HepG2 (cell line): Measurements from ENCODE around the gene GPR25. TPM values are rescaled to one million over a fixed set of nuclear protein-coding genes. Genes with fewer than 3 reads are reported as not detected.
A peak's percentile ranks its signal among the peaks of the same experiment; 100 is the strongest.

ENCODE experiments used
- BRD4 ChIP-seq: sonication (generic); formaldehyde crosslinking; IDR thresholded peaks from 2 replicates; pipeline ENCODE4 v1.4.0; 2020; ENCODE audit warnings: missing genetic modification reagents
- CENPBD1 ChIP-seq: sonication (generic); formaldehyde crosslinking; IDR thresholded peaks from 2 replicates; pipeline ENCODE4 v1.8.0; 2022; ENCODE audit warnings: missing genetic modification reagents, low read depth, mild to moderate bottlenecking, borderline replicate concordance
- ELF1 ChIP-seq: sonication (generic); formaldehyde crosslinking; IDR thresholded peaks from 2 replicates; pipeline ENCODE4 v1.4.0; 2020; ENCODE audit warnings: missing genetic modification reagents
- ETV6 ChIP-seq: sonication (generic); formaldehyde crosslinking; conservative IDR thresholded peaks from 2 replicates; pipeline ENCODE4 v1.4.0; 2020; ENCODE audit warnings: missing genetic modification reagents
- GABPB1 ChIP-seq: IDR thresholded peaks from 2 replicates; pipeline ENCODE4 v1.6.1; 2016; ENCODE audit warnings: mild to moderate bottlenecking, missing genetic modification reagents, moderate library complexity, missing compliant biosample characterization
- JUN ChIP-seq: sonication (generic); formaldehyde crosslinking; IDR thresholded peaks from 2 replicates; pipeline ENCODE4 v1.4.0; 2020; ENCODE audit warnings: mild to moderate bottlenecking, missing genetic modification reagents
- LCORL ChIP-seq, 2 experiments: fragments of 450-650 bp in 1 of 2; sonication (generic) in 1 of 2; formaldehyde crosslinking in 1 of 2; IDR thresholded peaks; 2 replicates each; pipeline versions ENCODE4 v1.5.0 to v1.6.1; 2017 to 2020; ENCODE audit warnings: antibody characterized with exemption in 1 of 2, missing genetic modification reagents in 1 of 2
- MEIS1 ChIP-seq: sonication (generic); formaldehyde crosslinking; IDR thresholded peaks from 2 replicates; pipeline ENCODE4 v1.9.0; 2021; ENCODE audit warnings: mild to moderate bottlenecking, missing genetic modification reagents, moderate library complexity, borderline replicate concordance
- NFKB2 ChIP-seq: sonication (generic); formaldehyde crosslinking; IDR thresholded peaks from 2 replicates; pipeline ENCODE4 v1.4.0; 2020; ENCODE audit warnings: missing genetic modification reagents, borderline replicate concordance
- NFRKB ChIP-seq: fragments of 450-650 bp; IDR thresholded peaks from 2 replicates; pipeline ENCODE4 v1.6.1; 2017
- POLR2A ChIP-seq, 2 experiments: IDR thresholded peaks; 2 replicates each; pipeline ENCODE4 v1.6.1; 2011; ENCODE audit warnings: low read depth in 2 of 2, low read length in 2 of 2, mild to moderate bottlenecking in 1 of 2, moderate library complexity in 1 of 2; ENCODE audit not compliant: insufficient read depth in 1 of 2
- RBFOX2 ChIP-seq: fragments of 200-400 bp; formaldehyde crosslinking; IDR thresholded peaks from 2 replicates; pipeline ENCODE4 v1.6.1; 2017; ENCODE audit warnings: low read depth, mild to moderate bottlenecking, low read length
- TAF1 ChIP-seq: sonication (generic); formaldehyde crosslinking; IDR thresholded peaks from 2 replicates; pipeline ENCODE4 v1.4.0; 2020; ENCODE audit warnings: missing genetic modification reagents
- TBX2 ChIP-seq: sonication (generic); formaldehyde crosslinking; IDR thresholded peaks from 2 replicates; pipeline ENCODE4 v1.5.0; 2020; ENCODE audit warnings: missing genetic modification reagents, mild to moderate bottlenecking, borderline replicate concordance
- UBTF ChIP-seq: sonication (generic); formaldehyde crosslinking; IDR thresholded peaks from 2 replicates; pipeline ENCODE4 v1.4.0; 2020; ENCODE audit warnings: mild to moderate bottlenecking, missing genetic modification reagents
- ZC3H13 ChIP-seq: sonication (generic); formaldehyde crosslinking; IDR thresholded peaks from 2 replicates; pipeline ENCODE4 v1.8.1; 2023; ENCODE audit warnings: mild to moderate bottlenecking, missing genetic modification reagents, moderate library complexity
- ZEB1 ChIP-seq: IDR thresholded peaks from 2 replicates; pipeline ENCODE4 v1.6.1; 2012; ENCODE audit warnings: mild to moderate bottlenecking, low read depth, inconsistent platforms; ENCODE audit not compliant: insufficient replicate concordance
- ZNF205 ChIP-seq: IDR thresholded peaks from 2 replicates; pipeline ENCODE4 v1.6.1; 2018; ENCODE audit warnings: missing biosample characterization, missing genetic modification reagents
- ZNF263 ChIP-seq: sonication (generic); formaldehyde crosslinking; IDR thresholded peaks from 2 replicates; pipeline ENCODE4 v1.4.0; 2020; ENCODE audit warnings: missing genetic modification reagents
- ZNF33B ChIP-seq: sonication (generic); formaldehyde crosslinking; IDR thresholded peaks from 2 replicates; pipeline ENCODE4 v1.5.1; 2020; ENCODE audit warnings: mild to moderate bottlenecking, missing genetic modification reagents
- ZNF572 ChIP-seq: sonication (generic); formaldehyde crosslinking; IDR thresholded peaks from 2 replicates; pipeline ENCODE4 v1.5.1; 2020; ENCODE audit warnings: mild to moderate bottlenecking, missing genetic modification reagents
- polyA plus RNA-seq, 8 experiments: library from polyadenylated mRNA; depleted of rRNA in 3 of 8; stranded (reverse) in 7 of 8; unstranded in 1 of 8; fragments of >200 nt; fragmentation: Illumina TruSeq in 4 of 8; extraction: Trizol in 4 of 8; gene quantifications; 2 replicates each; pipeline versions ENCODE4 v1.2.1 to v1.2.3, GENCODE V29; 2011 to 2016; ENCODE audit warnings: low read depth in 4 of 8, missing spikeins in 1 of 8, mixed read lengths in 1 of 8; ENCODE audit not compliant: insufficient read depth in 1 of 8
- total RNA-seq, 5 experiments: library from RNA; depleted of rRNA; stranded (reverse); fragments of >200 nt; fragmentation: Illumina TruSeq; extraction: Trizol; gene quantifications; 2 replicates each; pipeline ENCODE4 v1.2.3, GENCODE V29; 2016; ENCODE audit warnings: low read depth in 1 of 5
- TF ChIP-seq, protein P1 (sequence below): sonication (generic); formaldehyde crosslinking; IDR thresholded peaks from 2 replicates; pipeline ENCODE4 v1.4.0; 2020; ENCODE audit warnings: mild to moderate bottlenecking, missing genetic modification reagents
- TF ChIP-seq, protein P2 (sequence below): sonication (generic); formaldehyde crosslinking; IDR thresholded peaks from 2 replicates; pipeline ENCODE4 v1.9.0; 2022; ENCODE audit warnings: missing genetic modification reagents, mild to moderate bottlenecking, borderline replicate concordance

GPR25 gene
- total and polyA plus RNA-seq, 2 of the 13 experiments (the other 11 are each of a cell fraction or from before 2014, with no cell fraction given), result not detected

- TF ChIP-seq NFKB2 (0 out of 2 replicates have a peak, but pooled peaks have one; percentile 34), ELF1 (CRISPR knock-in tag) (peak; percentile 49; the same call in 1 of the 2 replicates), ZNF572 (no peak), BRD4 (CRISPR knock-in tag) (0 out of 2 replicates have a peak, but pooled peaks have one; percentile 76), TBX2 (no peak), UBTF (CRISPR knock-in tag) (peak; percentile 38), ZNF263 (CRISPR knock-in tag) (peak; percentile 52), RBFOX2 (peak; percentile 63), ZNF33B (no peak), JUN (CRISPR knock-in tag) (no peak), MEIS1 (CRISPR knock-in tag) (no peak), POLR2A (IDR thresholded peaks at IDR 0.05; ENCODE audit: insufficient read depth in 1 of 2, low read depth in 2 of 2, low read length in 2 of 2) (peak; percentile 43 to 49), GABPB1 (CRISPR knock-in tag) (peak; percentile 80), LCORL (IDR thresholded peaks at IDR 0.05) (no peak), LCORL (CRISPR knock-in tag; IDR thresholded peaks at IDR 0.05) (no peak), CENPBD1 (CRISPR knock-in tag) (no peak), ZEB1 (peak; percentile 71), TAF1 (0 out of 2 replicates have a peak, but pooled peaks have one; percentile 14), ZC3H13 (CRISPR knock-in tag) (no peak), NFRKB (no peak), ETV6 (CRISPR knock-in tag) (no peak), ZNF205 (no peak)
- TF ChIP-seq, protein P1, sequence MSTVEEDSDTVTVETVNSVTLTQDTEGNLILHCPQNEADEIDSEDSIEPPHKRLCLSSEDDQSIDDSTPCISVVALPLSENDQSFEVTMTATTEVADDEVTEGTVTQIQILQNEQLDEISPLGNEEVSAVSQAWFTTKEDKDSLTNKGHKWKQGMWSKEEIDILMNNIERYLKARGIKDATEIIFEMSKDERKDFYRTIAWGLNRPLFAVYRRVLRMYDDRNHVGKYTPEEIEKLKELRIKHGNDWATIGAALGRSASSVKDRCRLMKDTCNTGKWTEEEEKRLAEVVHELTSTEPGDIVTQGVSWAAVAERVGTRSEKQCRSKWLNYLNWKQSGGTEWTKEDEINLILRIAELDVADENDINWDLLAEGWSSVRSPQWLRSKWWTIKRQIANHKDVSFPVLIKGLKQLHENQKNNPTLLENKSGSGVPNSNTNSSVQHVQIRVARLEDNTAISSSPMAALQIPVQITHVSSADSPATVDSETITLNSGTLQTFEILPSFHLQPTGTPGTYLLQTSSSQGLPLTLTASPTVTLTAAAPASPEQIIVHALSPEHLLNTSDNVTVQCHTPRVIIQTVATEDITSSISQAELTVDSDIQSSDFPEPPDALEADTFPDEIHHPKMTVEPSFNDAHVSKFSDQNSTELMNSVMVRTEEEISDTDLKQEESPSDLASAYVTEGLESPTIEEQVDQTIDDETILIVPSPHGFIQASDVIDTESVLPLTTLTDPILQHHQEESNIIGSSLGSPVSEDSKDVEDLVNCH (CRISPR knock-in tag), result no peak
- TF ChIP-seq, protein P2, sequence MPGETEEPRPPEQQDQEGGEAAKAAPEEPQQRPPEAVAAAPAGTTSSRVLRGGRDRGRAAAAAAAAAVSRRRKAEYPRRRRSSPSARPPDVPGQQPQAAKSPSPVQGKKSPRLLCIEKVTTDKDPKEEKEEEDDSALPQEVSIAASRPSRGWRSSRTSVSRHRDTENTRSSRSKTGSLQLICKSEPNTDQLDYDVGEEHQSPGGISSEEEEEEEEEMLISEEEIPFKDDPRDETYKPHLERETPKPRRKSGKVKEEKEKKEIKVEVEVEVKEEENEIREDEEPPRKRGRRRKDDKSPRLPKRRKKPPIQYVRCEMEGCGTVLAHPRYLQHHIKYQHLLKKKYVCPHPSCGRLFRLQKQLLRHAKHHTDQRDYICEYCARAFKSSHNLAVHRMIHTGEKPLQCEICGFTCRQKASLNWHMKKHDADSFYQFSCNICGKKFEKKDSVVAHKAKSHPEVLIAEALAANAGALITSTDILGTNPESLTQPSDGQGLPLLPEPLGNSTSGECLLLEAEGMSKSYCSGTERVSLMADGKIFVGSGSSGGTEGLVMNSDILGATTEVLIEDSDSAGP, result 0 out of 2 replicates have a peak, but pooled peaks have one; percentile 2
These were observed 22.1 kb downstream of the GPR25 start, which contains the start of gene INAVA (continued) for GRCh38 chr1:200894712-200895442.
